NCI-H1105 treated with DMSO at 0.1 percent for 48 hours (cell line): ENCODE measurements around the gene LCN10.
A peak's percentile ranks its signal among the peaks of the same experiment; 100 is the strongest.

Source experiments
- DNase-seq: peaks from one replicate; lab custom pipeline; 2025; lab: John Stamatoyannopoulos, UW

LCN10 gene

GRCh38 chr9:136754626-136755301, 12.0 kb upstream of the LCN10 start:
- no peak for DNase-seq

GRCh38 chr9:136754059-136754572, 11.4 kb upstream of the LCN10 start:
- peak; percentile 42 for DNase-seq

GRCh38 chr9:136753371-136754058, 10.8 kb upstream of the LCN10 start:
- no peak for DNase-seq

- DNase-seq: no peak
Observed at GRCh38 chr9:136751814-136752213, 9.1 kb upstream of the LCN10 start.

- no peak for DNase-seq
Observed at GRCh38 chr9:136751244-136751643, 8.5 kb upstream of the LCN10 start.

- DNase-seq: no peak
Observed at GRCh38 chr9:136750526-136750925, 7.8 kb upstream of the LCN10 start.

GRCh38 chr9:136748666-136749611, 6.2 kb upstream of the LCN10 start:
- no peak for DNase-seq

- no peak for DNase-seq
Observed at GRCh38 chr9:136748201-136748600, 5.5 kb upstream of the LCN10 start, which contains the start of gene LCN6. TSS of gene LCN6 (minus strand) at chr9:136748525. CDS start at chr9:136748483, 42 bp downstream.

GRCh38 chr9:136747161-136748060, 4.7 kb upstream of the LCN10 start:
- DNase-seq: no peak

- DNase-seq: no peak
Observed at GRCh38 chr9:136746621-136747020, 3.9 kb upstream of the LCN10 start.

GRCh38 chr9:136746155-136746490, 3.4 kb upstream of the LCN10 start:
- no peak for DNase-seq

- no peak for DNase-seq
Observed at GRCh38 chr9:136745389-136746154, 2.8 kb upstream of the LCN10 start.

- no peak for DNase-seq
Observed at GRCh38 chr9:136744773-136745172, 2.0 kb upstream of the LCN10 start.

- no peak for DNase-seq
Observed at GRCh38 chr9:136743639-136744211, 985 bp upstream of the LCN10 start.

GRCh38 chr9:136741883-136742571, 713 bp downstream of the LCN10 start:
- DNase-seq: no peak

GRCh38 chr9:136740971-136741882, 1.5 kb downstream of the LCN10 start:
- DNase-seq: no peak

GRCh38 chr9:136740491-136740890, 2.2 kb downstream of the LCN10 start:
- DNase-seq: no peak

GRCh38 chr9:136740069-136740468, 2.7 kb downstream of the LCN10 start:
- no peak for DNase-seq

- DNase-seq: no peak
Observed at GRCh38 chr9:136739509-136739908, 3.2 kb downstream of the LCN10 start.
